Measurements from ENCODE around the gene CLCN7.

- TF ChIP-seq, protein P1, sequence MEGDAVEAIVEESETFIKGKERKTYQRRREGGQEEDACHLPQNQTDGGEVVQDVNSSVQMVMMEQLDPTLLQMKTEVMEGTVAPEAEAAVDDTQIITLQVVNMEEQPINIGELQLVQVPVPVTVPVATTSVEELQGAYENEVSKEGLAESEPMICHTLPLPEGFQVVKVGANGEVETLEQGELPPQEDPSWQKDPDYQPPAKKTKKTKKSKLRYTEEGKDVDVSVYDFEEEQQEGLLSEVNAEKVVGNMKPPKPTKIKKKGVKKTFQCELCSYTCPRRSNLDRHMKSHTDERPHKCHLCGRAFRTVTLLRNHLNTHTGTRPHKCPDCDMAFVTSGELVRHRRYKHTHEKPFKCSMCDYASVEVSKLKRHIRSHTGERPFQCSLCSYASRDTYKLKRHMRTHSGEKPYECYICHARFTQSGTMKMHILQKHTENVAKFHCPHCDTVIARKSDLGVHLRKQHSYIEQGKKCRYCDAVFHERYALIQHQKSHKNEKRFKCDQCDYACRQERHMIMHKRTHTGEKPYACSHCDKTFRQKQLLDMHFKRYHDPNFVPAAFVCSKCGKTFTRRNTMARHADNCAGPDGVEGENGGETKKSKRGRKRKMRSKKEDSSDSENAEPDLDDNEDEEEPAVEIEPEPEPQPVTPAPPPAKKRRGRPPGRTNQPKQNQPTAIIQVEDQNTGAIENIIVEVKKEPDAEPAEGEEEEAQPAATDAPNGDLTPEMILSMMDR (IDR thresholded peaks at IDR 0.05) = no peak
- no peak for TF ChIP-seq POLR2A (IDR thresholded peaks at IDR 0.05)
These were observed 30.4 kb upstream of the CLCN7 start for GRCh38 chr16:1505073-1505844.

Data from ovary (tissue), 3 donors.